Iris pigment epithelial cell (primary cell): ENCODE results near the gene KIAA1191.

ENCODE experiments used
- DNase-seq: peaks from one replicate; pipeline ENCODE4 v3.0.0-alpha.2; 2011; ENCODE audit warnings: low read depth

Gene KIAA1191

GRCh38 chr5:176389135-176390123 is 27.9 kb upstream of the KIAA1191 start:
- DNase-seq, result no peak

- DNase-seq, result peak; percentile 99
These were observed 27.0 kb upstream of the KIAA1191 start, which contains the start of the genes HIGD2A and NOP16 for GRCh38 chr5:176388444-176389134. Gene HIGD2A (plus strand): TSS chr5:176388751. CDS start chr5:176388820, 69 bp downstream. Gene NOP16 (minus strand): TSS chr5:176388598. CDS start chr5:176388539, 59 bp downstream.

- DNase-seq, result peak; percentile 31
These were observed 26.5 kb upstream of the KIAA1191 start for GRCh38 chr5:176388003-176388443.

GRCh38 chr5:176387384-176387925 is 25.9 kb upstream of the KIAA1191 start:
- DNase-seq, result no peak

GRCh38 chr5:176386491-176386890 is 24.9 kb upstream of the KIAA1191 start:
- DNase-seq, result no peak

- DNase-seq, result no peak
These were observed 23.4 kb upstream of the KIAA1191 start for GRCh38 chr5:176384991-176385390.

GRCh38 chr5:176384366-176384930 is 22.9 kb upstream of the KIAA1191 start:
- no peak for DNase-seq

GRCh38 chr5:176383961-176384360 is 22.4 kb upstream of the KIAA1191 start:
- DNase-seq, result no peak

GRCh38 chr5:176383248-176383905 is 21.8 kb upstream of the KIAA1191 start:
- no peak for DNase-seq

GRCh38 chr5:176382721-176383120 is 21.2 kb upstream of the KIAA1191 start:
- DNase-seq, result no peak

GRCh38 chr5:176381979-176382378 is 20.4 kb upstream of the KIAA1191 start:
- no peak for DNase-seq

GRCh38 chr5:176381423-176381822 is 19.9 kb upstream of the KIAA1191 start:
- DNase-seq, result no peak

- no peak for DNase-seq
These were observed 18.3 kb upstream of the KIAA1191 start for GRCh38 chr5:176379881-176380280.

- DNase-seq, result no peak
These were observed 11.7 kb upstream of the KIAA1191 start for GRCh38 chr5:176373100-176373818.

GRCh38 chr5:176371621-176372539 is 10.3 kb upstream of the KIAA1191 start:
- DNase-seq, result no peak

- no peak for DNase-seq
These were observed 8.6 kb upstream of the KIAA1191 start for GRCh38 chr5:176369934-176370711.

- DNase-seq, result no peak
These were observed 7.2 kb upstream of the KIAA1191 start for GRCh38 chr5:176368726-176369125.

GRCh38 chr5:176366232-176366894 is 4.8 kb upstream of the KIAA1191 start:
- DNase-seq, result peak; percentile 34
